Suppressor macrophage (primary cell): ENCODE results near the gene DNAH2.
A peak's percentile ranks its signal among the peaks of the same experiment; 100 is the strongest.

Experiments
- DNase-seq, 4 experiments: peaks; one replicate each; pipeline ENCODE4 v3.0.0-alpha.2; 2020 to 2022

The DNAH2 gene

GRCh38 chr17:7880076-7880868, 162.7 kb downstream of the DNAH2 start:
- DNase-seq, result no peak

DNA sequence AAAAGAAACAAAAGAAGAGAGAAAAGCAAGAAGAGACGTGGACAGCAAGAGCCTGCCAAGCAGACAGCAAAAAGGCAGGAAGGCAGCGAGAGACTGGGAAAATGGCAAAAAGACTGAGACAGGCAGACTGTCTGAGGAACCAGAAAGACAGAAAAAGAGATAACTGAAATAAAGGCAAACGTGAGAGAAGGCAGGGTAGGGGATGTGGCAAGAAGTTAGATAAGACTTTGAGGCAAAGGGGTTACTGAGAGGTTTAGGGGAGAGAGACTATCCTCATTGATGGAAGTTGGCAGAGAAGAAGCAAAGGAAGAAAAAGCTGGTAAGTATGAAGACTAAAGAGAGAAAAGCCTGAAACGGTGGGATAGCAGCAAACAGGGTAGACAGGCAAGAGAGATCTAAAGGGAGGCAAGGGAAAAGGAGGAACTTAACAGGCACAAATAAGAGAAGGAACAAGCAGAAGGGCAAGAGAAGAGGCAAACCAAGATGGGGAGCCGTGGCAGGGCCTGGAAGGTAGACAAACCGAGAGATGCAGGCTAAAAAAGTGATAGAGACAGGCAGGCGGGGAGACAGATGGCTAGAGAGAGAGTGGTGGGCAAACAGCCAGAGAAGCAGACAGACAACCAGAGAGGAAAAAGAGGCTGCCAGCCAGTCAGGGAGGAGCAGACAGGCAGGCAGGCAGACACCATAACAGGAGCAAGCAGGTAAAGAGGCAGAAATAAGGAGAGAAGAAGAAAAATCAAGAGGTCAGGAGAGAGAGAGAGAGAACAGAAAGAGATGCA, 163.9 kb downstream of the DNAH2 start:
- DNase-seq, result no peak

GRCh38 chr17:7882068-7882467, 164.5 kb downstream of the DNAH2 start:
- peak in 2 of 4 experiments; percentile 15 to 20 for DNase-seq

- no peak for DNase-seq
Observed at GRCh38 chr17:7882629-7883028, 165.1 kb downstream of the DNAH2 start.
